ENCODE data around the gene SEMA6A.
"Not testable (repeated sequence)": the region's sequence is repeated elsewhere in the genome, so short reads cannot be mapped to it uniquely, and the experiment has no call there.

Gene SEMA6A

DNA sequence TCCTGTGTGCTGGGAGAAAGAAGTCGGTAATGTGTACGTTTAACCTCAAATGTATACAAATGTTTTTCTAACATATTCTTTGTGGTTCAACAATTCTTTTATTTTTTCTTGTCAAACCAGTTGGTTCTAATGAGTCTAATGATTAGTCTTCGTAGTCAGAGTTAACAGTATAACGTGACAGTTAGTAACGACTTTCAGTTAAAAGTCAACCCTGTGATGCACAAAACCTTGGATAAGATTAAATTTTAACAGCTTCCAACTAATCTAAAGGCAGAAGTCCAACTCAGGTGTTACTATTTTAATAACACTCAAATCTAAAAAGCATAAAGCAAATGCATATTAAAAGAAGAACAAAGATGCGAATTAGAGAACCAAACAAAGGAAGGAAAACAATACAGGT is 47.0 kb downstream of the SEMA6A start:
- H3K27ac ChIP-seq: no peak overlapping the region
- TF ChIP-seq, protein P1, sequence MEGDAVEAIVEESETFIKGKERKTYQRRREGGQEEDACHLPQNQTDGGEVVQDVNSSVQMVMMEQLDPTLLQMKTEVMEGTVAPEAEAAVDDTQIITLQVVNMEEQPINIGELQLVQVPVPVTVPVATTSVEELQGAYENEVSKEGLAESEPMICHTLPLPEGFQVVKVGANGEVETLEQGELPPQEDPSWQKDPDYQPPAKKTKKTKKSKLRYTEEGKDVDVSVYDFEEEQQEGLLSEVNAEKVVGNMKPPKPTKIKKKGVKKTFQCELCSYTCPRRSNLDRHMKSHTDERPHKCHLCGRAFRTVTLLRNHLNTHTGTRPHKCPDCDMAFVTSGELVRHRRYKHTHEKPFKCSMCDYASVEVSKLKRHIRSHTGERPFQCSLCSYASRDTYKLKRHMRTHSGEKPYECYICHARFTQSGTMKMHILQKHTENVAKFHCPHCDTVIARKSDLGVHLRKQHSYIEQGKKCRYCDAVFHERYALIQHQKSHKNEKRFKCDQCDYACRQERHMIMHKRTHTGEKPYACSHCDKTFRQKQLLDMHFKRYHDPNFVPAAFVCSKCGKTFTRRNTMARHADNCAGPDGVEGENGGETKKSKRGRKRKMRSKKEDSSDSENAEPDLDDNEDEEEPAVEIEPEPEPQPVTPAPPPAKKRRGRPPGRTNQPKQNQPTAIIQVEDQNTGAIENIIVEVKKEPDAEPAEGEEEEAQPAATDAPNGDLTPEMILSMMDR (conservative IDR thresholded peaks at IDR 0.05): no peak

DNA sequence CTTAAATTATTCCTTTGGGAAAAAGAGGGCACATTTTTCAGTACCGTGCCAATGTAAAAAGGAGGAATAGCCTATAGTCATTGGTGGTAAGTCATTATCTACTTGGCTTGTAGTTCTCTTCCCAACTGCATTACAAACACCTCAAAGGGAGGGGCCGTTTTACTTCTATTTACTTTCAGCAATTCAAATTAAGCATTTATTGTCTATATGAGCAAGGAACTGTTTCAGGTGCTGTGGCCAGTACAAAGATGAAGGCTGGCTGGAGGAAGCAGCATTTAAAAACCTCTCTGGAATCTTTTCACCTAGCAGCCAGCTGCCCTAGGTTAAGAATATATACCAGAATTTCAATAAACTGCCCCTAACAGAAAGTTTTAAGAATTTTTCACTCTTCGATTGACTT is 48.9 kb downstream of the SEMA6A start:
- no peak overlapping the region for H3K27ac ChIP-seq
- TF ChIP-seq, protein P1 (conservative IDR thresholded peaks at IDR 0.05): no peak

DNA sequence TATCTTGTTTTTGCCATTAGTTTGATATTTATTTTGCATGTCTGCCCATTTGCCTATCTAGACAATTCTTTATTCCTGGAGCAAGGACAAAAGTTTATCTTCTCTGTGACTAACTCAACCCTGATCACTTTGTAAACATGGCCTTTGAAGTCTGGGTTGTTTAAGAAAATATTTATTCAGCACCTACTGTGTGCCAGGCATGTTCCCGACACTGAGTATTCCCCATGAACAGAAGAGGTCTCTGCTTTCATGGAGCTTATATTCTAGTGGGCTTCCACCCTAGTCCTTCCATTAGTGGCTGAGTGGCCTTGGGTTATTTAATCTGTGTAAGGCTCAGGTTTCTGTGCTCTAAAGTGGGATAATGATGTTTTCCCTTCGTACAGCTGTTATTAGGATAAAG is 49.7 kb downstream of the SEMA6A start:
- H3K27ac ChIP-seq: no peak overlapping the region
- TF ChIP-seq, protein P1 (conservative IDR thresholded peaks at IDR 0.05): no peak

DNA sequence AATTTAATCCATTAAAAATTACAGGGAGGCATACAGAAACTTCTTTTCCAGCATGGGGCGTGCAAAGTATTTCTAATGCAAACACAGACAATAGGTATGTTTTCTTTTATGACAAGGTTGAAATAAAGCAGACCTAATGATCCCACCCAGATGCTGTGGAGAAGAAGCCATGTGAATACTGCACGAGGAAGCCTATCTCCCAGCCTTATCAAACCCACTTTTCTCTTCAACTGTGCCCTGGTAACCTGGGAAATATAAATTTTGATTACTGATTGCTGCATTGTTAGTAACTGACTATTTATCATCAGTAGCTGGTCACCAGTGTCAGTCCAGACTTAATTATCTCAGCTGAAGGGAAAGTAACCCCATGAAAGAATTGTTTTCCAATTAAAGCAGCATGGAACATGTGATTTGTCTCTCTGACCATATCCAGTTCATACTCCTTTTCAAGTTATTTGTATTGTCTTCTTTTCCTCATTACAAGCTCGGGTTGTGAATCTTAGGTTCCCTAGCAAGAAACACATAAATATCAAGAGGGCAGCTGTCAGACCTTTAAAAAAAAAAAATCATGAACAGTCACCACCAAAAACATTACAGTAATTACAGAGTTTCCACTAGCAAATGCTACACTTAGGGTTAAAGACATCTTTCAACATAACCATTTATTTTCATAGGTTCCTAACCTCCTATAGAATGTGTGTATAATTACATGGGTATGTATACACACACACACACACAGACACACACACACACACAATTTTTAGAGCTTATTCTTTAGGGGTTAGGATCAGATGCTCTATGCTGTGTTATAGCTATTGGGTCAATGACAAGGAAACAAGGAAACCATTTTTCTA is 50.3 kb downstream of the SEMA6A start:
- H3K27ac ChIP-seq: no peak overlapping the region
- TF ChIP-seq, protein P1 (conservative IDR thresholded peaks at IDR 0.05): no peak

DNA sequence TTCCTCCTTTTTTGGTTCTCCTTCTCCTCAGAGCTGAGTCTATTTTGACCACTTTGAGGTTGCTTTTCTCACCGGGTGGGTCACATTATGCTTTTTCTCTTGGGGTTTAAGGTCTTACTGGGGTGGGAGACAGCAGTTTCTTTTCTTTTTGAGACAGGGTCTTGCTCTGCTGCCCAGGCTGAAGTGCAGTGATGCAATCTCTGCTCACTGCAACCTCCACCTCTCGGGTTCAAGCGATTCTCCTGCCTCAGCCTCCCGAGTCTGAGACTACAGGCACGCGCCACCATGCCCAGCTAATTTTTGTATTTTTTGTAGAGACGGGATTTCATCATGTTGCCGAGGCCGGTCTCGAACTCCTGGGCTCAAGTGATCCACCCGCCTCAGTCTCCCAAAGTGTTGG is 51.4 kb downstream of the SEMA6A start:
- H3K27ac ChIP-seq: not testable (repeated sequence)

DNA sequence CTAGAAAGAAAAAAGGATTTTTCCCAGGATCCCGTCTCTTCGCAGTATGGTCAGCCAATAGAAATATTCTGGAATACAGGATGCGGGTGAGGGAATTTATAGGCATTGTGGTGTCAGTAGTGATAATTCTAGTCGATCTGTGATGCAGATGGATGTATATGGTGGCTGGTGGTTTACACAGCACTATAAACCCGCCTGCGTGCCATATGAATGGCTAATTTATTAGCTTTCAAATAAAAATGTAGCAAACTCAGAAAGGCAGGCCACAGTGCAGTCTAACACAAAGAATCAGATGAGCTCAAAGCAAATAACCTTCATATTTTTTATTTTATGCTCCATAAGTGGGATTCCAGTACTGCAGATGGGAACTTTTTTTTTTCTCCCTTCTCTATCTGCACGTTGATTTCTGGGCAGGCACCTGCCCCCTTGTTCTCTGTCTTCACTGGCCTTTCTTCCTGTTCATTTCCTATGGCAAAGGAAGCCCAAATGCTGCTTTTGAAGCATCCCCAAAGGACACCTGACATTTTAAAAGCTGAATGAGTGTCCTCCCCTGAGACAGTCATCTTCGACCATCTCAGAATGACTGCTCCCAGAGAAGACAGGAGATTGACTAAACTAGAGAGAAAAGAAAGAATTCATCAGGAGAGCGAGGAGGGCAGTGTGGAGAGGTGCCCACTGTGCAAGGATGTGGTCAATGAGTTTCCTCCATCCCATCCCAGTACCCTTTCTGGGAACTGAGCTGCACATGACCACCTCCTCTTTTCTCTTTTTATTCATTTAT is 52.1 kb downstream of the SEMA6A start:
- TF ChIP-seq, protein P1 (conservative IDR thresholded peaks at IDR 0.05): no peak
- no peak overlapping the region for H3K27ac ChIP-seq

DNA sequence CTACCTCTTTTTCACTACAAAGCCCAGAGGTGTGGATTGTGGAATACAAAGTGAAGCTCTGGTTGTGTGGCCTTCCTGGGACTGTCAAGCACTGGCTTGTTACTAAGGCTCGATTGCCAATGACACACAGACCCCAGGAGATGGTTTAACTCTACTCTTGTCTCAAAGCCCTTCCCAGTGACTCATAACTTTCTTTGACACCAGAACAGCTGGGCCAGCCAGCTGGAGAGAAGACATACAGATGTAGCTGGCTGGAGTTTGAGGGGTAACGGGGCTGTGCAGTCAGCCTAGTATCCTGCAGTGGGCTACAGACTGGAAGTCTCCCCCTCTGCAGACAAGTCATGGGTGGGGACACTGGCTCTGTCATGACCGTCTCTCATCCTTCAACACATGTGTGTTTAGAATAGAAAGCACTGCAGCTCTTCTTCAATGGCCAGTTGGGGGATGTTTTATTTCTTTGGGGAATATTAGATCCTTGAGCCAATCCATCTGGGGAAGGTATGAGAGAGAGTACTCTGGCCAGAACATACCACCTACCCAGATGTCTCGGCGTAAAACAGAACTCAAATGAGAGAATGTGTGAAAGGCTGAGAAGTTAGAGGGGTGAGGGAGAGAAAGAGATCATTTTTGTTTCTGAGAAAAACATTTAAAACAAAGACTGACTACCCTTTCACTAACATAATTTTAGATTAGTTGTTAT is 53.3 kb downstream of the SEMA6A start:
- TF ChIP-seq, protein P1 (conservative IDR thresholded peaks at IDR 0.05): no peak
- H3K27ac ChIP-seq: no peak overlapping the region

Data from VCaP (cell line).